GM18499 (cell line): ENCODE results near the gene TENM4.

ENCODE experiments used
- ATAC-seq: cut with Tn5 transposase; IDR thresholded peaks from one replicate; pipeline ENCODE4 v1.9.1; 2021; ENCODE audit warnings: moderate number of reproducible peaks; ENCODE audit not compliant: insufficient read depth, unreplicated experiment

The TENM4 gene

GRCh38 chr11:79047980-79048379 is 392.9 kb downstream of the TENM4 start:
- ATAC-seq = no peak

DNA sequence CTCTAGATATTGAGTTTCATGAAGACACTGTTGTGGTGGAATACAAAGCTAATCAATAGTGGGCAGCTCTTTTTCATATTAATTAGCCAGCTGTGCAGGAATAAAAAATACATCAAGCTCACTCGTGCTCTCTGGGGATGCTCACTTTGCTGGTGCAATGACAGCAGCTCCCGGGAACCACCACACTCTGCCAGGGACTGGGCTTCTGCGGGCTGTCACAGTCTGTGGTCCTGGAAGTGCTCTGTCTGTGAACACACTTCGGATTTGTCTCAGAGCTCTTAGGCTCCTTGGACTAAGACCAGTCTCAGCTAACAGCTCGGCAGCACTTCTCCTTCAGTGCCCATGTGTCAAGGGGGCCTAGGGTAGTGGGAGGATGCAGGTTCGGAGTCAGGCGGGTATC is 393.5 kb downstream of the TENM4 start:
- ATAC-seq = no peak

GRCh38 chr11:79046366-79046765 is 394.5 kb downstream of the TENM4 start:
- ATAC-seq = no peak

GRCh38 chr11:79045800-79046304 is 395.0 kb downstream of the TENM4 start:
- no peak for ATAC-seq

GRCh38 chr11:79045018-79045799 is 395.6 kb downstream of the TENM4 start:
- ATAC-seq = no peak

GRCh38 chr11:79044201-79044600 is 396.6 kb downstream of the TENM4 start:
- no peak for ATAC-seq

DNA sequence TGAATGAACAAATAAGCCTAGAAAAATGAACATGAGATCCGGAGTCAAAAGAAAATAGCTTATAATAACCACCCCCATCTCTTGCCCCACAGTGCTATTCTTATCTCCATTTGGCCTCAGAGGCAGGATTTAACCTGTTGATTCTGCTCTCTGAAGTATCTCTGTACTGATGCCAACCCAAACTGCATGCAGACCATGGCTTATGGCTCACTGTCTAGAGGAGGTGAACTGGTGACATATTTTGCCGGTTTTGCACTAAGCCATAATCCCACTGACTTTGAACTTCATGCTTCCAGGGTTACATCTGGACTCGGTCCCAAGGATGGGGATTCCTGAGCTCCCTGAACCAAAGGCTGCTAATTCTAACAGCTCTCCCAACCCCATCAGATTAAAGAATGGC is 397.1 kb downstream of the TENM4 start:
- no peak for ATAC-seq

DNA sequence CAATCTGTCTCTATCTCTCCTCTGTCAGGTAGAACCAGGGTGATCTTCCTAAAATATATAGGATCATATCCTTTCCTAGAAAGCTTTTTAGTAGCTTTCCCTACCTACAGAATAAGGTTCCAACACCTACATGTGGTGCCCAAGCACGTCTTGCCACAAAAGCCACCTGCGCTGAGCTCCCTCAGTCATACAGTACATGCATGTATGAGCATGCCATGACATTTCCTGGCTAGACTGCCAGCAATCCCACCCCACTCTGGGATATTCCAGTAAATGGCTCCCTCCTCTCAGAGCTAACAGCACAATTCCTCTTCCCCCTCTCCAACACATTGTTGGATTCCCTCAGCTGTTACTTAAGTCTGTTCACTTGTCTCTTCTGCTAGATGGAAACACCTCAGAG is 398.0 kb downstream of the TENM4 start:
- ATAC-seq = no peak

DNA sequence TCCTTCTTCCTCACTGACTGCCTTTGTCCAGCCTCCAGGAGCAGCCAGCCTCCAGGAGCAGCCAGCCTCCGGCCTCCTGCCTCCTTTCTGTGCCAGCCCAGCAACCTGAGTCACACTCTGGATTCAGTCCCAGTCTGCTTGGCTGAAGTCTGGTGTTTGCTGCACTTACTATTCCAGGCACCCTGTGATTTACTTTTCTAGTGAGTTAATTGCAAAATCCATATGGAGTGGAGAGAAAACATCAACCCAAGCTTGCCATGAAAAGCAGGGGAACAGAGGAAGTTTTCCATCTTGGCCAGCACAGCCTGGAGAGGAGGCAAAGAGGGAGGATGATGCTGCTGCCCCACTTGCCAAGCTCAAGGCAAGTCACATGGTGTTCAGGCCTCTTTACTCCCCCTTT is 400.5 kb downstream of the TENM4 start:
- ATAC-seq = no peak

DNA sequence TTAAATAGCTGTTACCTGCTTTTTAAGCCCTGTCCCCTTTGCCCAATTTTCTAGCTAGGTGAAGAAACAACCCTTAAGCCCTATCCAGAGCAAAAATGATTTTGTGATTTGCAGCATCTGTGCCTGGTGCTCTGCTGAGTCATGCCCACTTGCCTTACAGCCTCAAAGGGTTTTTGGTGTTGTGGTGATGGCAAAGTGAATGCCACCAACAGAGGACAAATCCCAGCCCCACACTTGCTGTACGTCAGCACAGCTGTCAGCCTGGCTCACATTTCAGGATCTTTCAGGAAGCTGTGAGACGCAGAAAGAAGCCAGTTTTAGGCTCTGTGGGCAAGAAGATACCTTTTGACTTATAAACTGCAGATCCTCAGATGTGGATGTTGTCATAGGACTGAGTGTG is 401.7 kb downstream of the TENM4 start:
- ATAC-seq = no peak

- no peak for ATAC-seq
Observed at GRCh38 chr11:79035881-79036280, 404.9 kb downstream of the TENM4 start.

GRCh38 chr11:79033833-79034232 is 407.0 kb downstream of the TENM4 start:
- ATAC-seq = no peak

DNA sequence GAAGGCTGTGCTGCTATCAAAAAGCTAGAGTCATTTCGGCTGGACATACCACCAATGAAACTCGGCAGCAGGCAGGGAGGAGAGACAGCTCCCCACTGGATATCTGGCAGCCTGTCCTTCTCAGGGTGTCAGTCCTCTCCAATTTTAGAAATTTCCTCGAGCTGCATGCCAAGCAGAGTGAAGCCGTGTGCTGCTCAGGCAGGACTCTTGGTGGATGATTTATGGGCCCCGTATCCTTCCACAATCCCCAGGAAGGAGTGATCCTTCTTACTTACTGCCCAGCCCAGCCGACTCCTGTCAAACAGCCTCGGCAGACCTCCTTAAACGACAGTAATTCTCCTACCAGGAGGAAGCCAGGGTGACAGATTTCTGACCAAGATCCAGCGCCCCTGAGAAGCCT is 410.4 kb downstream of the TENM4 start:
- no peak for ATAC-seq

DNA sequence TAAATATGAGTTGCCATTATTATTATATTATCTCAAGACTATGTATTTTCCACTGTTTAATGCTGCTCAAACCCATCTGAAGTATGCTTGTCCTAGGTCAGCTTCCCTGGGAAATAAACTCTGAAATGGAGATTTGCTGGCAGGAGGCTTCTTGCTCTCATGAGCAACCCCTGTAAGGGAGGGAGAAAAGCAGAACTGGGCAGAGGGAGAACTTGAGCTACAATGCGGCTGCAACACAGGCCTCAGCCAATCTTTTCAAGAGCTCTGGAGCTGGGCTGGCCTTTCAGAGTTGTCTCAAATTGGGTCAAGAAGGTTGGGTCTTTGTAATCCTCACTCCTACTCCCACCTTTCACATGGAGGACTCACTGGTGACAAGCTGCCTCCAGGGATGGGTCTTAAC is 412.6 kb downstream of the TENM4 start:
- no peak for ATAC-seq

DNA sequence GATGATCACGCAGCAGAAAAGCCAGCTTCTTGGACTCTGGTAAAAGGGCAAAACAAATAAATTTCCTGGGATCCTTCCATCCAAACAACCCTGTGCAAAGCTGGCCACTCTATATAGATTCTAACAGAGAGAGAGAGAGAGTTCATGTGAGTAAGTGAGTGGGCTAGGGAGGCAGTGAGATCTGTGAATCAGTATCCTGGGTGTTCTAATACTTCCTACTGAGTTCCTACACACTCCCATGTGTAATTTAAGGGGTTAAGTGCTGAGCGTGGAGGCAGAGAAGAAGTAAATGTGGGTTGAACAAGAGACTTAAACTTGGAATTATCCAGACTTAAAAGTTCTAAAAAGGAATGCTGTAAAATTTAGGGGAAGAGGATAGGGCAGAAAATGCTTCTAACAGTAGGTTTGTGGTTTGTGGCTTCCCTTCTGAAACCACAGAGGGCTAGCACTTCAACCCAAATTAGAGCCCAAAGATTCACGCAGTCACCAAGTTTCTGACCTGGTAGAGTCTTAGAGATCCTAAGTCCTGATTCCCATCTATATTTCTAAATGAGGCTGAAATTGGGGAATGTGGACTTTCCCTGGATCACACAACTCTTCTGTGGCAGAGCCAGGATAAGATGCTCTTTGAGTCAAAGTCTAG is 413.9 kb downstream of the TENM4 start:
- ATAC-seq = peak; percentile 82

- ATAC-seq = no peak
Observed at GRCh38 chr11:79025622-79026021, 415.2 kb downstream of the TENM4 start.

- no peak for ATAC-seq
Observed at GRCh38 chr11:79025097-79025496, 415.7 kb downstream of the TENM4 start.

GRCh38 chr11:79022265-79022664 is 418.6 kb downstream of the TENM4 start:
- no peak for ATAC-seq

DNA sequence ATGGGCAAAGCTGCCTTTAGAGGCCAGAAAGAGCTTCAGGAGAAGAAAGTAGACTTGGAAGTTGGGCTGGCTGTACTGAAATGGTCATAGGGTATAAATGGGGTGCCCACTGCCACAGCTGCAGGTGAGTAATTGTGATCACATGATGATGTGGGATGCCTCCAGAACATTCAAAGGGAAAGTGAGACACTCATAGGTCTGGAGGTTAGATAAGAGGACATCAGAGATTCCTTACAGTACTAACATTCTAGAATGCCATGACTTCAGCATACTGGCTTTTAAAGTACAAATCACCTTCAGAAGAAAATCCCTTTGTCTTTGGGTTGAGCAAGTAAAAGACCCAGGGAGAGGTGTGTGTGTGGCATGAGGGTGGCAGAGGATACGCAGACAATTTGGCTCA is 419.2 kb downstream of the TENM4 start:
- no peak for ATAC-seq

- no peak for ATAC-seq
Observed at GRCh38 chr11:79019975-79020374, 420.9 kb downstream of the TENM4 start.

GRCh38 chr11:79019277-79019676 is 421.6 kb downstream of the TENM4 start:
- no peak for ATAC-seq

GRCh38 chr11:79018371-79018849 is 422.4 kb downstream of the TENM4 start:
- ATAC-seq = no peak
